GM10266 (cell line): ENCODE measurements around the gene MTCL1.

Source experiments
- DNase-seq: peaks from one replicate; pipeline ENCODE4 v3.0.0; 2012; ENCODE audit errors: extremely low spot score
- CTCF ChIP-seq: IDR thresholded peaks from 2 replicates; pipeline ENCODE4 v1.5.1; 2012; ENCODE audit warnings: mild to moderate bottlenecking, low read depth; ENCODE audit not compliant: control insufficient read depth, insufficient read depth; ENCODE audit errors: missing control alignments

Gene MTCL1

GRCh38 chr18:8773980-8774379 is 68.6 kb downstream of the MTCL1 start:
- DNase-seq: no peak
- no peak for TF ChIP-seq CTCF

- no peak for TF ChIP-seq CTCF
- no peak for DNase-seq
Observed at GRCh38 chr18:8776013-8776943, 70.9 kb downstream of the MTCL1 start.

- DNase-seq: no peak
- no peak for TF ChIP-seq CTCF
Observed at GRCh38 chr18:8777846-8778245, 72.5 kb downstream of the MTCL1 start.

GRCh38 chr18:8778386-8778785 is 73.0 kb downstream of the MTCL1 start:
- TF ChIP-seq CTCF: no peak
- no peak for DNase-seq

GRCh38 chr18:8778824-8779223 is 73.5 kb downstream of the MTCL1 start:
- no peak for DNase-seq
- no peak for TF ChIP-seq CTCF

- no peak for TF ChIP-seq CTCF
- no peak for DNase-seq
Observed at GRCh38 chr18:8779251-8779650, 73.9 kb downstream of the MTCL1 start.

GRCh38 chr18:8780227-8780626 is 74.9 kb downstream of the MTCL1 start:
- no peak for DNase-seq
- TF ChIP-seq CTCF: no peak
